K562 (cell line): ENCODE data around the gene ASIC3. TPM values are rescaled to one million over a fixed set of nuclear protein-coding genes. Genes with fewer than 3 reads are reported as not detected.

Experiments
- ATAC-seq: fragments of 200-7000 bp; cut with Tn5 transposase; 3 replicates; pipeline ENCODE4 v1.9.1; 2020; ENCODE audit warnings: moderate library complexity
- BruUV-seq: library from RNA; stranded (reverse); fragments of 400-500 nt; replicated peaks from 2 replicates; lab custom pipeline; 2021; lab: Mats Ljungman, UMichigan
- CTCF ChIA-PET: fragments of 300-600 bp; formaldehyde crosslinking; extraction: SDS; loops from one replicate; lab custom pipeline; 2021; ENCODE audit warnings: low intra/inter-chr PET ratio; lab: Yijun Ruan, JAX
- POLR2A ChIA-PET: fragments of 300-600, 350-650 bp; sonication (Branson Sonifier 250); formaldehyde crosslinking; extraction: SDS; loops from one replicate; lab custom pipeline; 2021; ENCODE audit warnings: antibody characterized with exemption, inconsistent platforms; lab: Yijun Ruan, JAX
- DNase-seq, 4 experiments: peaks; one replicate each; pipeline versions ENCODE4 v3.0.0 to v3.0.0-alpha.2; 2011 to 2018; ENCODE audit warnings: low spot score in 3 of 4, mixed read lengths in 3 of 4; ENCODE audit errors: extremely low read depth in 1 of 4
- FAIRE-seq: peaks from 2 replicates; lab custom pipeline; 2011; peaks lifted over from hg19 to GRCh38; lab: Jason Lieb, UNC
- H2AFZ ChIP-seq: 2 replicates; pipeline ENCODE4 v1.6.0; 2011; ENCODE audit warnings: low read depth, low read length, control low read depth, inconsistent platforms
- H3K27ac ChIP-seq: fragments of 200-600 bp; 3 replicates; pipeline ENCODE4 v1.8.0; 2011; ENCODE audit warnings: low read depth, mild to moderate bottlenecking, control low read depth, inconsistent platforms, low read length, moderate library complexity, mixed read lengths; ENCODE audit errors: extremely low read depth
- H3K27me3 ChIP-seq, 2 experiments: fragments of 300-600 bp in 1 of 2; 2 replicates in 1 of 2; 3 replicates in 1 of 2; pipeline versions ENCODE4 v1.6.0 to v1.8.0; 2011; ENCODE audit warnings: inconsistent platforms in 2 of 2, low read length in 2 of 2, mild to moderate bottlenecking in 1 of 2, mixed read lengths in 1 of 2, moderate library complexity in 1 of 2; ENCODE audit not compliant: control insufficient read depth in 2 of 2, insufficient read depth in 2 of 2
- H3K36me3 ChIP-seq: fragments of 300-600 bp; 3 replicates; pipeline ENCODE4 v1.8.0; 2011; ENCODE audit warnings: mild to moderate bottlenecking, low read length, inconsistent platforms; ENCODE audit not compliant: control insufficient read depth, insufficient read depth
- H3K4me1 ChIP-seq, 2 experiments: fragments of 200-600 bp in 1 of 2; replicated peaks in 1 of 2; 2 replicates in 1 of 2; 3 replicates in 1 of 2; pipeline versions ENCODE4 v1.5.1 to v1.8.0; 2011; ENCODE audit warnings: inconsistent platforms in 2 of 2, low read length in 2 of 2, mild to moderate bottlenecking in 1 of 2, mixed read lengths in 1 of 2, moderate library complexity in 1 of 2; ENCODE audit not compliant: control insufficient read depth in 2 of 2, insufficient read depth in 2 of 2
- H3K4me2 ChIP-seq: 2 replicates; pipeline ENCODE4 v1.6.1; 2011; ENCODE audit warnings: low read length, control low read depth, inconsistent platforms, mixed read lengths; ENCODE audit not compliant: insufficient read depth
- H3K4me3 ChIP-seq: fragments of 200-600 bp; sonication (generic), shearing (Covaris generic); 2 replicates; pipeline ENCODE4 v1.5.1; 2016; ENCODE audit warnings: control low read depth, inconsistent platforms
- H3K79me2 ChIP-seq: fragments of 200-600 bp; 3 replicates; pipeline ENCODE4 v1.8.0; 2011; ENCODE audit warnings: low read length, inconsistent platforms; ENCODE audit not compliant: control insufficient read depth, insufficient read depth
- H3K9ac ChIP-seq, 2 experiments: 2 replicates each; pipeline versions ENCODE4 v1.6.0 to v1.6.1; 2011; ENCODE audit warnings: low read depth in 2 of 2, low read length in 2 of 2, control low read depth in 1 of 2, inconsistent platforms in 1 of 2, mild to moderate bottlenecking in 1 of 2, mixed read lengths in 1 of 2; ENCODE audit not compliant: insufficient read depth in 1 of 2
- H3K9me1 ChIP-seq: one replicate; pipeline ENCODE4 v1.6.0; 2011; ENCODE audit warnings: inconsistent platforms, mild to moderate bottlenecking, low read length, moderate library complexity; ENCODE audit not compliant: control insufficient read depth, insufficient read depth
- H3K9me3 ChIP-seq: replicated peaks from 2 replicates; pipeline ENCODE4 v1.5.1; 2011; ENCODE audit warnings: low read depth, low read length, inconsistent platforms; ENCODE audit not compliant: control insufficient read depth, insufficient read depth
- H4K20me1 ChIP-seq: replicated peaks from 2 replicates; pipeline ENCODE4 v1.6.1; 2011; ENCODE audit warnings: low read length, inconsistent platforms, mixed read lengths; ENCODE audit not compliant: control insufficient read depth, insufficient read depth
- EWSR1 ChIP-seq: fragments of 450-650 bp; IDR thresholded peaks from 2 replicates; pipeline ENCODE4 v1.6.1; 2018; ENCODE audit warnings: borderline replicate concordance, mild to moderate bottlenecking, low read depth, moderate library complexity; ENCODE audit not compliant: partially characterized antibody
- FOXP1 ChIP-seq: sonication (generic); formaldehyde crosslinking; IDR thresholded peaks from 2 replicates; pipeline ENCODE4 v1.8.0; 2022; ENCODE audit warnings: mild to moderate bottlenecking, missing genetic modification reagents
- HDAC1 ChIP-seq, 2 experiments: fragments of 450-650 bp; IDR thresholded peaks; 2 replicates each; pipeline ENCODE4 v1.6.1; 2016 to 2017; ENCODE audit warnings: inconsistent platforms in 1 of 2, mild to moderate bottlenecking in 1 of 2, moderate library complexity in 1 of 2
- MYNN ChIP-seq, 2 experiments: sonication (generic); formaldehyde crosslinking in 1 of 2; IDR thresholded peaks; 2 replicates each; pipeline versions ENCODE4 v1.5.0 to v1.6.1; 2016 to 2020; ENCODE audit warnings: antibody characterized with exemption in 1 of 2, missing genetic modification reagents in 1 of 2
- NFE2 ChIP-seq: IDR thresholded peaks from 2 replicates; pipeline ENCODE4 v1.6.1; 2014; ENCODE audit warnings: antibody characterized with exemption, low read depth
- POLR2G ChIP-seq: fragments of 200-400 bp; formaldehyde crosslinking; IDR thresholded peaks from 2 replicates; pipeline ENCODE4 v1.6.1; 2017; ENCODE audit warnings: low read depth, mild to moderate bottlenecking, antibody characterized with exemption, low read length, moderate library complexity
- RBFOX2 ChIP-seq: fragments of 200-400 bp; formaldehyde crosslinking; IDR thresholded peaks from 2 replicates; pipeline ENCODE4 v1.6.1; 2017; ENCODE audit warnings: low read depth, mild to moderate bottlenecking, low read length, moderate library complexity
- RBM39 ChIP-seq: fragments of 200-400 bp; formaldehyde crosslinking; optimal IDR thresholded peaks from 2 replicates; pipeline ENCODE3; 2018; ENCODE audit warnings: low read depth, low read length
- ZNF140 ChIP-seq: fragments of 250-450 bp; sonication (Bioruptor Pico); IDR thresholded peaks from 2 replicates; pipeline ENCODE4 v1.8.0; 2021; ENCODE audit warnings: moderate library complexity, mild to moderate bottlenecking, inconsistent platforms
- ZNF239 ChIP-seq: fragments of 250-450 bp; sonication (Bioruptor Pico); IDR thresholded peaks from 2 replicates; pipeline ENCODE4 v1.4.0; 2020; ENCODE audit warnings: mild to moderate bottlenecking
- whole genome bisulfite sequencing: fragments of 100-300 bp; shearing (Covaris generic); methylation state at CpG from one replicate; pipeline ENCODE4 v1.1.6; 2016; ENCODE audit warnings: low coverage, mixed read lengths; ENCODE audit not compliant: insufficient coverage; ENCODE audit errors: missing lambda C conversion rate; 5-methylcytosine and 5-hydroxymethylcytosine counted together
- in situ Hi-C: fragments of 300-500 bp; cut with MboI; formaldehyde crosslinking; loops from 4 replicates; pipeline ENCODE4 v1.15.0; 2018; ENCODE audit warnings: inconsistent platforms, mixed read lengths
- intact Hi-C: fragments of 100-400 bp; cut with micrococcal nuclease; formaldehyde crosslinking; loops from 2 replicates; pipeline ENCODE4 v1.14.2; 2022
- polyA plus RNA-seq, 8 experiments: library from polyadenylated mRNA; depleted of rRNA in 4 of 8; stranded (reverse) in 5 of 8; unstranded in 3 of 8; fragments of >200 nt; fragmentation: Nextera tagmentation in 2 of 8; fragmentation: Illumina TruSeq in 1 of 8; extraction: Ambion mirVana in 2 of 8; extraction: Trizol in 1 of 8; gene quantifications; 2 replicates each; pipeline versions ENCODE4 v1.2.1 to v1.2.3, GENCODE V29; 2011 to 2014; ENCODE audit warnings: inconsistent platforms in 1 of 8, missing spikeins in 1 of 8
- total RNA-seq, 7 experiments: library from RNA; depleted of rRNA in 6 of 7; stranded (reverse); fragments of >200 nt in 6 of 7; fragmentation: Illumina TruSeq in 2 of 7; extraction: Trizol in 2 of 7; gene quantifications; 2 replicates each; pipeline versions ENCODE4 v1.2.1 to v1.2.3, GENCODE V29; 2011 to 2021; ENCODE audit warnings: low replicate concordance in 1 of 7
- TF ChIP-seq, protein P1 (sequence below): sonication (generic); formaldehyde crosslinking; IDR thresholded peaks from 2 replicates; pipeline ENCODE4 v1.8.0; 2022; ENCODE audit warnings: mild to moderate bottlenecking, missing genetic modification reagents
- TF ChIP-seq, protein P2 (sequence below): sonication (generic); formaldehyde crosslinking; IDR thresholded peaks from 2 replicates; pipeline ENCODE4 v1.8.0; 2022; ENCODE audit warnings: missing genetic modification reagents, mild to moderate bottlenecking, moderate library complexity, borderline replicate concordance
- TF ChIP-seq, protein P3 (sequence below): fragments of 450-650 bp; IDR thresholded peaks from one replicate; pipeline ENCODE4 v1.6.1; 2018; ENCODE audit warnings: mild to moderate bottlenecking, moderate library complexity; ENCODE audit not compliant: partially characterized antibody

ASIC3 gene
- total and polyA plus RNA-seq, 9 of the 15 experiments (the other 6 are each of a cell fraction or from before 2014, with no cell fraction given): 0.11 to 5.0 (median 0.87) TPM

DNA sequence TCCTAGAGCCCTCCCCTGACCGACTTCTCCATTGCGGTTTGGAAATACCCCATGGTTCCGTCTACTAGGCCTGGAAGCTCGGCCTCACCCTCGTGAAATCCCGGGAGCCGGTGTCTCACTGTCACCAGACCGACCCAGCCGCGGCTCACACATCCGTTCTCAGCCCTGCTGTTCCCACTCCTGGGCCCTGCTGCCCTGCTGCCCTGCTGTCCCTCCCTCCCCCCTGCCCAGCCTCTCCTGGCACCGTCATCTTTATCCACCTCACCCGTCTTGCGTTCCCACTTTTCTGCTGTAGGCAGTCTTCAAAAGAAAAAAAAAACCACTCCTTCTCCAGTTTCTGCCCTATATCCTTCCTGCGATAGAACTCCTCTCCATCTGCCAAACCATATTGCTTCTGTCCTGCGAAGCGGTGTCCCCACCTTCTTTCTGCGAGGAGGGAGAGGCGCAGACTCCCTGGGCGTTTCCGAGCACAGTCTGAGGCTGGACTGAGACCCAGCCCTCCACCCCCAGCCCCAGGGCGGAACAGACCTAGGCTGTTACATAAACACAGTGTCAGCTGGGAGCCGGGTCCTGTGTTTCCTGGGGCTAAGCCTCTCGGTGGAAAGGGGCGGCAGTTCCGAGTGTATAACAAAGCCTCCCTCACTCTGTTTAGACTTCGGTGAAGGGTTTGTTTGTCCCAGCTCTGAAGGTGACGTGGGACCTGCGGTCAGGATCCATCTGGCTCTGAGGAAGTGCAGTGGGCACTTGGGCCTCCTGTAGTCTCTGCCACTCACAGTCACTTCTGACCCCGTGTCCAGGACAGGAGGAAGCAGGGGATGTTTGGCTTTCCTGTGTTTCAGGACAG lies 40.7 kb downstream of the ASIC3 start:
- ATAC-seq (no peak), DNase-seq (no peak), FAIRE-seq (no peak)
- H3K4me3 ChIP-seq: no peak overlapping the region; the same call in 1 of the 2 replicates
- H3K79me2 ChIP-seq: peaks cover 77% of the 10 kb centered on the region
- ChIA-PET CTCF (no interaction called here), POLR2A (interaction anchor here (0.6 to 1.7 kb wide), 7 partner anchors 15 to 110 kb away, joined by 3 to 5 read pairs (median 3); no protein-coding TSS in a partner anchor)
- H2AFZ ChIP-seq: no peak overlapping the region
- no peak overlapping the region for H3K4me2 ChIP-seq
- peaks cover 9% of the 10 kb centered on the region for H3K9me1 ChIP-seq
- H3K36me3 ChIP-seq: peaks cover 63% of the 10 kb centered on the region; the same call in 2 of the 3 replicates
- peaks cover 54% of the 10 kb centered on the region for H4K20me1 ChIP-seq
- TF ChIP-seq, protein P1, sequence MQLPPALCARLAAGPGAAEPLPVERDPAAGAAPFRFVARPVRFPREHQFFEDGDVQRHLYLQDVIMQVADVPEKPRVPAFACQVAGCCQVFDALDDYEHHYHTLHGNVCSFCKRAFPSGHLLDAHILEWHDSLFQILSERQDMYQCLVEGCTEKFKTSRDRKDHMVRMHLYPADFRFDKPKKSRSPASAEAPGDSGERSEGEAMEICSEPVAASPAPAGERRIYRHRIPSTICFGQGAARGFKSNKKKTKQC (CRISPR knock-in tag): 0 out of 2 replicates have a peak, but pooled peaks have one; percentile 11
- TF ChIP-seq HDAC1 (IDR thresholded peaks at IDR 0.05) (peak in 1 of 2 experiments; percentile 39; a peak in 1 of 4 replicates), POLR2G (peak; percentile 50; the same call in 1 of the 2 replicates), FOXP1 (CRISPR knock-in tag) (no peak), RBM39 (no peak), RBFOX2 (peak; percentile 55), ZNF140 (CRISPR knock-in tag) (no peak), NFE2 (no peak), MYNN (IDR thresholded peaks at IDR 0.05) (no peak), MYNN (CRISPR knock-in tag; IDR thresholded peaks at IDR 0.05) (no peak), EWSR1 (no peak), ZNF239 (CRISPR knock-in tag) (no peak)
- TF ChIP-seq, protein P2, sequence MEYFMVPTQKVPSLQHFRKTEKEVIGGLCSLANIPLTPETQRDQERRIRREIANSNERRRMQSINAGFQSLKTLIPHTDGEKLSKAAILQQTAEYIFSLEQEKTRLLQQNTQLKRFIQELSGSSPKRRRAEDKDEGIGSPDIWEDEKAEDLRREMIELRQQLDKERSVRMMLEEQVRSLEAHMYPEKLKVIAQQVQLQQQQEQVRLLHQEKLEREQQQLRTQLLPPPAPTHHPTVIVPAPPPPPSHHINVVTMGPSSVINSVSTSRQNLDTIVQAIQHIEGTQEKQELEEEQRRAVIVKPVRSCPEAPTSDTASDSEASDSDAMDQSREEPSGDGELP (CRISPR knock-in tag): peak; percentile 30; the same call in 1 of the 2 replicates
- TF ChIP-seq, protein P3, sequence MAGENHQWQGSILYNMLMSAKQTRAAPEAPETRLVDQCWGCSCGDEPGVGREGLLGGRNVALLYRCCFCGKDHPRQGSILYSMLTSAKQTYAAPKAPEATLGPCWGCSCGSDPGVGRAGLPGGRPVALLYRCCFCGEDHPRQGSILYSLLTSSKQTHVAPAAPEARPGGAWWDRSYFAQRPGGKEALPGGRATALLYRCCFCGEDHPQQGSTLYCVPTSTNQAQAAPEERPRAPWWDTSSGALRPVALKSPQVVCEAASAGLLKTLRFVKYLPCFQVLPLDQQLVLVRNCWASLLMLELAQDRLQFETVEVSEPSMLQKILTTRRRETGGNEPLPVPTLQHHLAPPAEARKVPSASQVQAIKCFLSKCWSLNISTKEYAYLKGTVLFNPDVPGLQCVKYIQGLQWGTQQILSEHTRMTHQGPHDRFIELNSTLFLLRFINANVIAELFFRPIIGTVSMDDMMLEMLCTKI: no peak
- H3K9me3 ChIP-seq: no peaks in the 10 kb centered on the region
- 82% methylated on average over 30 of the region's 30 CpGs for WGBS
- peaks cover 36 to 63% of the 10 kb centered on the region in 2 experiments for H3K4me1 ChIP-seq
- no TSS peak for BruUV-seq
- intact Hi-C loops: loop anchor here (10.0 kb wide), 1 partner anchor 774 kb away; no protein-coding TSS in a partner anchor
- H3K27me3 ChIP-seq: no peaks in the 10 kb centered on the region
- H3K9ac ChIP-seq: peak overlapping the region; percentile 84 to 98; a peak in 3 of 4 replicates
- peak overlapping the region; percentile 38; the same call in 2 of the 3 replicates for H3K27ac ChIP-seq
- in situ Hi-C loops: no loop called here
